ENCODE data around the gene CHCHD4.

DNA sequence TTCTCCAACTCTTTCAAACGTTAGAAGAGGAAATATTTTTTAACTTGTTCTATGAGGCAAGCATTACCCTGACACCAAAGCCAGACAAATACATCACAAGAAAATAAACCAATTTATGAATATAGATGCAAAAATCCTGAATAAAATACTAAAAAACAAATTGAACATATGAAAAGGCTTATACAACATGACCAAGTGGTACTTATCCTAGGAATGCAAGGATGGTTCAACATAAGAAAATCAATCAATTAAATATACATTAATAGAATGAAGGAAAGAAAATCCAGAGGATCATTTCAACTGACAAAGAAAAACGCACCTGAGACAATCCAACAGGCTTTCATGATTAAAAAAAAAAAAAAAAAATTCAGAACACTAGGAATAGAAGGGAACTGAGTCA, 36.6 kb upstream of the CHCHD4 start:
- TF ChIP-seq POLR2AphosphoS5 (IDR thresholded peaks at IDR 0.05; ENCODE audit: low read depth, low read length), result no peak
- TF ChIP-seq FOXP2 (optimal IDR thresholded peaks at IDR 0.05; ENCODE audit: borderline replicate concordance, extremely low read depth, extremely low read length, insufficient read depth), result no peak
- no peak for TF ChIP-seq REST (IDR thresholded peaks at IDR 0.05; ENCODE audit: insufficient read depth in 1 of 2, low read depth in 2 of 2, low read length in 2 of 2)
- TF ChIP-seq SIN3A (IDR thresholded peaks at IDR 0.05; ENCODE audit: borderline replicate concordance, insufficient read depth, low read length), result no peak

All from PFSK-1 (cell line).